K562 (cell line): ENCODE data around the gene ZFAND3. TPM values are rescaled to one million over a fixed set of nuclear protein-coding genes. Genes with fewer than 3 reads are reported as not detected.

Experiments
- ATAC-seq: fragments of 200-7000 bp; cut with Tn5 transposase; 3 replicates; pipeline ENCODE4 v1.9.1; 2020; ENCODE audit warnings: moderate library complexity
- BruUV-seq: library from RNA; stranded (reverse); fragments of 400-500 nt; replicated peaks from 2 replicates; lab custom pipeline; 2021; lab: Mats Ljungman, UMichigan
- CTCF ChIA-PET: fragments of 300-600 bp; formaldehyde crosslinking; extraction: SDS; loops from one replicate; lab custom pipeline; 2021; ENCODE audit warnings: low intra/inter-chr PET ratio; lab: Yijun Ruan, JAX
- POLR2A ChIA-PET: fragments of 300-600, 350-650 bp; sonication (Branson Sonifier 250); formaldehyde crosslinking; extraction: SDS; loops from one replicate; lab custom pipeline; 2021; ENCODE audit warnings: antibody characterized with exemption, inconsistent platforms; lab: Yijun Ruan, JAX
- DNase-seq, 4 experiments: peaks; one replicate each; pipeline versions ENCODE4 v3.0.0 to v3.0.0-alpha.2; 2011 to 2018; ENCODE audit warnings: low spot score in 3 of 4, mixed read lengths in 3 of 4; ENCODE audit errors: extremely low read depth in 1 of 4
- FAIRE-seq: peaks from 2 replicates; lab custom pipeline; 2011; peaks lifted over from hg19 to GRCh38; lab: Jason Lieb, UNC
- H2AFZ ChIP-seq: 2 replicates; pipeline ENCODE4 v1.6.0; 2011; ENCODE audit warnings: low read depth, low read length, control low read depth, inconsistent platforms
- H3K27ac ChIP-seq: fragments of 200-600 bp; 3 replicates; pipeline ENCODE4 v1.8.0; 2011; ENCODE audit warnings: low read depth, mild to moderate bottlenecking, control low read depth, inconsistent platforms, low read length, moderate library complexity, mixed read lengths; ENCODE audit errors: extremely low read depth
- H3K27me3 ChIP-seq, 2 experiments: fragments of 300-600 bp in 1 of 2; 2 replicates in 1 of 2; 3 replicates in 1 of 2; pipeline versions ENCODE4 v1.6.0 to v1.8.0; 2011; ENCODE audit warnings: inconsistent platforms in 2 of 2, low read length in 2 of 2, mild to moderate bottlenecking in 1 of 2, mixed read lengths in 1 of 2, moderate library complexity in 1 of 2; ENCODE audit not compliant: control insufficient read depth in 2 of 2, insufficient read depth in 2 of 2
- H3K36me3 ChIP-seq: fragments of 300-600 bp; 3 replicates; pipeline ENCODE4 v1.8.0; 2011; ENCODE audit warnings: mild to moderate bottlenecking, low read length, inconsistent platforms; ENCODE audit not compliant: control insufficient read depth, insufficient read depth
- H3K4me1 ChIP-seq, 2 experiments: fragments of 200-600 bp in 1 of 2; replicated peaks in 1 of 2; 2 replicates in 1 of 2; 3 replicates in 1 of 2; pipeline versions ENCODE4 v1.5.1 to v1.8.0; 2011; ENCODE audit warnings: inconsistent platforms in 2 of 2, low read length in 2 of 2, mild to moderate bottlenecking in 1 of 2, mixed read lengths in 1 of 2, moderate library complexity in 1 of 2; ENCODE audit not compliant: control insufficient read depth in 2 of 2, insufficient read depth in 2 of 2
- H3K4me2 ChIP-seq: 2 replicates; pipeline ENCODE4 v1.6.1; 2011; ENCODE audit warnings: low read length, control low read depth, inconsistent platforms, mixed read lengths; ENCODE audit not compliant: insufficient read depth
- H3K4me3 ChIP-seq: fragments of 200-600 bp; sonication (generic), shearing (Covaris generic); 2 replicates; pipeline ENCODE4 v1.5.1; 2016; ENCODE audit warnings: control low read depth, inconsistent platforms
- H3K79me2 ChIP-seq: fragments of 200-600 bp; 3 replicates; pipeline ENCODE4 v1.8.0; 2011; ENCODE audit warnings: low read length, inconsistent platforms; ENCODE audit not compliant: control insufficient read depth, insufficient read depth
- H3K9ac ChIP-seq, 2 experiments: 2 replicates each; pipeline versions ENCODE4 v1.6.0 to v1.6.1; 2011; ENCODE audit warnings: low read depth in 2 of 2, low read length in 2 of 2, control low read depth in 1 of 2, inconsistent platforms in 1 of 2, mild to moderate bottlenecking in 1 of 2, mixed read lengths in 1 of 2; ENCODE audit not compliant: insufficient read depth in 1 of 2
- H3K9me1 ChIP-seq: one replicate; pipeline ENCODE4 v1.6.0; 2011; ENCODE audit warnings: inconsistent platforms, mild to moderate bottlenecking, low read length, moderate library complexity; ENCODE audit not compliant: control insufficient read depth, insufficient read depth
- H3K9me3 ChIP-seq: replicated peaks from 2 replicates; pipeline ENCODE4 v1.5.1; 2011; ENCODE audit warnings: low read depth, low read length, inconsistent platforms; ENCODE audit not compliant: control insufficient read depth, insufficient read depth
- H4K20me1 ChIP-seq: replicated peaks from 2 replicates; pipeline ENCODE4 v1.6.1; 2011; ENCODE audit warnings: low read length, inconsistent platforms, mixed read lengths; ENCODE audit not compliant: control insufficient read depth, insufficient read depth
- CC2D1A ChIP-seq: fragments of 450-650 bp; IDR thresholded peaks from 2 replicates; pipeline ENCODE4 v1.6.1; 2017; ENCODE audit warnings: mild to moderate bottlenecking
- COPS2 ChIP-seq: fragments of 450-650 bp; conservative IDR thresholded peaks from 2 replicates; pipeline ENCODE4 v1.6.1; 2016; ENCODE audit warnings: mild to moderate bottlenecking, moderate library complexity
- FOXJ2 ChIP-seq: fragments of 200-800 bp; sonication (Bioruptor generic); IDR thresholded peaks from 2 replicates; pipeline ENCODE4 v1.6.1; 2016; ENCODE audit warnings: missing genetic modification characterization, missing compliant biosample characterization
- HLTF ChIP-seq: fragments of 450-650 bp; IDR thresholded peaks from 2 replicates; pipeline ENCODE4 v1.6.1; 2016
- IFI16 ChIP-seq: fragments of 250-450 bp; sonication (Bioruptor Pico); IDR thresholded peaks from 2 replicates; pipeline ENCODE4 v2.1.2; 2022; ENCODE audit warnings: mild to moderate bottlenecking, inconsistent platforms
- NCOA1 ChIP-seq: fragments of 450-650 bp; IDR thresholded peaks from 2 replicates; pipeline ENCODE4 v1.6.1; 2016; ENCODE audit warnings: low read depth
- RBM25 ChIP-seq: fragments of 200-400 bp; formaldehyde crosslinking; IDR thresholded peaks from 2 replicates; pipeline ENCODE4 v1.6.1; 2018; ENCODE audit warnings: low read length, low read depth, moderate library complexity; ENCODE audit not compliant: severe bottlenecking
- SMARCA4 ChIP-seq: fragments of 450-650 bp; IDR thresholded peaks from 2 replicates; pipeline ENCODE4 v1.6.1; 2016
- SRSF9 ChIP-seq: fragments of 200-400 bp; formaldehyde crosslinking; IDR thresholded peaks from 2 replicates; pipeline ENCODE4 v1.6.1; 2017; ENCODE audit warnings: low read depth, low read length, borderline replicate concordance
- XRCC5 ChIP-seq: fragments of 200-400 bp; formaldehyde crosslinking; IDR thresholded peaks from 2 replicates; pipeline ENCODE4 v1.6.1; 2017; ENCODE audit warnings: low read depth, mild to moderate bottlenecking, low read length
- ZBTB1 ChIP-seq: sonication (generic); formaldehyde crosslinking; IDR thresholded peaks from 2 replicates; pipeline ENCODE4 v1.8.1; 2023; ENCODE audit warnings: missing genetic modification reagents, low read depth, mild to moderate bottlenecking, borderline replicate concordance
- ZNF121 ChIP-seq: sonication (generic); formaldehyde crosslinking; conservative IDR thresholded peaks from 2 replicates; pipeline ENCODE4 v1.8.0; 2022; ENCODE audit warnings: missing genetic modification reagents
- ZNF830 ChIP-seq: fragments of 250-450 bp; sonication (Bioruptor Pico); IDR thresholded peaks from 2 replicates; pipeline ENCODE4 v1.5.0; 2021; ENCODE audit warnings: mild to moderate bottlenecking
- WGBS: fragments of 100-300 bp; shearing (Covaris generic); methylation state at CpG from one replicate; pipeline ENCODE4 v1.1.6; 2016; ENCODE audit warnings: low coverage, mixed read lengths; ENCODE audit not compliant: insufficient coverage; ENCODE audit errors: missing lambda C conversion rate; 5-methylcytosine and 5-hydroxymethylcytosine counted together
- in situ Hi-C: fragments of 300-500 bp; cut with MboI; formaldehyde crosslinking; loops from 4 replicates; pipeline ENCODE4 v1.15.0; 2018; ENCODE audit warnings: inconsistent platforms, mixed read lengths
- intact Hi-C: fragments of 100-400 bp; cut with micrococcal nuclease; formaldehyde crosslinking; loops from 2 replicates; pipeline ENCODE4 v1.14.2; 2022
- polyA plus RNA-seq, 8 experiments: library from polyadenylated mRNA; depleted of rRNA in 4 of 8; stranded (reverse) in 5 of 8; unstranded in 3 of 8; fragments of >200 nt; fragmentation: Nextera tagmentation in 2 of 8; fragmentation: Illumina TruSeq in 1 of 8; extraction: Ambion mirVana in 2 of 8; extraction: Trizol in 1 of 8; gene quantifications; 2 replicates each; pipeline versions ENCODE4 v1.2.1 to v1.2.3, GENCODE V29; 2011 to 2014; ENCODE audit warnings: inconsistent platforms in 1 of 8, missing spikeins in 1 of 8
- total RNA-seq, 7 experiments: library from RNA; depleted of rRNA in 6 of 7; stranded (reverse); fragments of >200 nt in 6 of 7; fragmentation: Illumina TruSeq in 2 of 7; extraction: Trizol in 2 of 7; gene quantifications; 2 replicates each; pipeline versions ENCODE4 v1.2.1 to v1.2.3, GENCODE V29; 2011 to 2021; ENCODE audit warnings: low replicate concordance in 1 of 7
- TF ChIP-seq, protein P1 (sequence below): fragments of 450-650 bp; formaldehyde crosslinking; IDR thresholded peaks from 2 replicates; pipeline ENCODE4 v1.4.0; 2020; ENCODE audit warnings: mild to moderate bottlenecking, mixed read lengths
- TF ChIP-seq, protein P2 (sequence below): sonication (generic); formaldehyde crosslinking; IDR thresholded peaks from 2 replicates; pipeline ENCODE4 v1.8.0; 2022; ENCODE audit warnings: missing genetic modification reagents, mild to moderate bottlenecking, borderline replicate concordance
- TF ChIP-seq, protein P3 (sequence below): fragments of 250-450 bp; sonication (Bioruptor Pico); IDR thresholded peaks from 2 replicates; pipeline ENCODE4 v1.9.0; 2021; ENCODE audit warnings: mild to moderate bottlenecking

The ZFAND3 gene
- total and polyA plus RNA-seq, 9 of the 15 experiments (the other 6 are each of a cell fraction or from before 2014, with no cell fraction given): 0.81 to 26.6 (median 11.8) TPM

DNA sequence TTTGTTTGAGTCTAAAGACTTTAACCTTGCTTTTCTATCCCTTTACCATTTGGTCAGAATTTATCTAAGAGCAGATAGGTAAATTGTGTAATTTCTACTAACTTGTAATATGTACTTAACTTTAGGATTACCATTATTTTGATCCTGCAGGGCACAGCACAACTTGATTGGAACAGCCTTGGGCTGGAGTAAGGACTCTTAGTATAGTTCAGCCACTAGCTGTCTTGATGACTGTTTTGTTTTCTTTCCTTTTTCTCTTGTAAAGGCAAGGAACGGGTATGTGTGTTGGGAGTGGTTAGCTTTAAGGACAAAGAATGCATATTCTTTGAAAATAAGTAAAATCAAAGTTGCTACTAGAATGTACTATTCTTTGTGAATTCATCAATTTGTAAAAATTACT lies 203.2 kb downstream of the ZFAND3 start:
- intact Hi-C loops: loop anchor here (10.0 kb wide), 1 partner anchor 472 kb away; no protein-coding TSS in a partner anchor
- in situ Hi-C loops: no loop called here

DNA sequence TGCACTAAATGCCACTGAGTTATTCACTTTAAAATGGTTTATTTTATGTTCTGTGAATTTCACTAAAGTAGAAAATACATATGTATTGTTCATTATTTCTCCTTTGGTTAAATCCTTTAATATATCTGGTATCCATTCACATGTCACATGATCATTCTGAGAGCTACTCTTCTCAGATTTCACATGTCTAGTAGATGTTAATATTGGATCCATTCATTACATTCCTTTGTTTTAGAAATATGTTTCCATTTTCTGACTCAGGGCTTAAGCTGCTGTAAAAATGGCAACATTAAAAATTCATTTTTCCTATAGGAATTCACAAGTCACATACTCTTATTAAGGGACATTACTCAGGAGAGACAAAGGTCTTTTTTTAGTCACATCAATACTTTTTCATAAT lies 205.4 kb downstream of the ZFAND3 start:
- Histone ChIP-seq H3K9ac (no peak overlapping the region), H3K4me3 (no peak overlapping the region), H3K27me3 (no peaks in the 10 kb centered on the region), H3K4me2 (no peak overlapping the region), H3K27ac (no peak overlapping the region), H4K20me1 (no peaks in the 10 kb centered on the region)
- CTCF ChIA-PET: no interaction called here
- intact Hi-C loops (loop anchor here (10.0 kb wide), 1 partner anchor 470 kb away; no protein-coding TSS in a partner anchor), in situ Hi-C loops (no loop called here)
- DNase-seq: no peak
- POLR2A ChIA-PET: no interaction called here
- no TSS peak for BruUV-seq
- TF ChIP-seq, protein P1, sequence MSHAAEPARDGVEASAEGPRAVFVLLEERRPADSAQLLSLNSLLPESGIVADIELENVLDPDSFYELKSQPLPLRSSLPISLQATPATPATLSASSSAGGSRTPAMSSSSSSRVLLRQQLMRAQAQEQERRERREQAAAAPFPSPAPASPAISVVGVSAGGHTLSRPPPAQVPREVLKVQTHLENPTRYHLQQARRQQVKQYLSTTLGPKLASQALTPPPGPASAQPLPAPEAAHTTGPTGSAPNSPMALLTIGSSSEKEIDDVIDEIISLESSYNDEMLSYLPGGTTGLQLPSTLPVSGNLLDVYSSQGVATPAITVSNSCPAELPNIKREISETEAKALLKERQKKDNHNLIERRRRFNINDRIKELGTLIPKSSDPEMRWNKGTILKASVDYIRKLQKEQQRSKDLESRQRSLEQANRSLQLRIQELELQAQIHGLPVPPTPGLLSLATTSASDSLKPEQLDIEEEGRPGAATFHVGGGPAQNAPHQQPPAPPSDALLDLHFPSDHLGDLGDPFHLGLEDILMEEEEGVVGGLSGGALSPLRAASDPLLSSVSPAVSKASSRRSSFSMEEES: peak; percentile 81
- TF ChIP-seq, protein P2, sequence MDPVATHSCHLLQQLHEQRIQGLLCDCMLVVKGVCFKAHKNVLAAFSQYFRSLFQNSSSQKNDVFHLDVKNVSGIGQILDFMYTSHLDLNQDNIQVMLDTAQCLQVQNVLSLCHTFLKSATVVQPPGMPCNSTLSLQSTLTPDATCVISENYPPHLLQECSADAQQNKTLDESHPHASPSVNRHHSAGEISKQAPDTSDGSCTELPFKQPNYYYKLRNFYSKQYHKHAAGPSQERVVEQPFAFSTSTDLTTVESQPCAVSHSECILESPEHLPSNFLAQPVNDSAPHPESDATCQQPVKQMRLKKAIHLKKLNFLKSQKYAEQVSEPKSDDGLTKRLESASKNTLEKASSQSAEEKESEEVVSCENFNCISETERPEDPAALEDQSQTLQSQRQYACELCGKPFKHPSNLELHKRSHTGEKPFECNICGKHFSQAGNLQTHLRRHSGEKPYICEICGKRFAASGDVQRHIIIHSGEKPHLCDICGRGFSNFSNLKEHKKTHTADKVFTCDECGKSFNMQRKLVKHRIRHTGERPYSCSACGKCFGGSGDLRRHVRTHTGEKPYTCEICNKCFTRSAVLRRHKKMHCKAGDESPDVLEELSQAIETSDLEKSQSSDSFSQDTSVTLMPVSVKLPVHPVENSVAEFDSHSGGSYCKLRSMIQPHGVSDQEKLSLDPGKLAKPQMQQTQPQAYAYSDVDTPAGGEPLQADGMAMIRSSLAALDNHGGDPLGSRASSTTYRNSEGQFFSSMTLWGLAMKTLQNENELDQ (CRISPR knock-in tag): no peak
- TF ChIP-seq, all 486 proteins: peak for 1
- Histone ChIP-seq H3K4me1 (no peaks in the 10 kb centered on the region), H3K9me3 (peaks cover 3% of the 10 kb centered on the region; the same call in 1 of the 2 replicates), H3K9me1 (no peaks in the 10 kb centered on the region), H3K79me2 (no peaks in the 10 kb centered on the region), H2AFZ (no peak overlapping the region), H3K36me3 (no peaks in the 10 kb centered on the region)
- ATAC-seq: no peak
- no peak for FAIRE-seq

More for the DNA sequence above, 203.2 kb downstream of the ZFAND3 start:
- H4K20me1 ChIP-seq: peaks cover 5% of the 10 kb centered on the region; the same call in 1 of the 2 replicates
- no peak overlapping the region for H3K27ac ChIP-seq
- FAIRE-seq: no peak
- no peaks in the 10 kb centered on the region for H3K4me1 ChIP-seq
- H3K9ac ChIP-seq: no peak overlapping the region
- WGBS: 54% methylated on average over 1 of the region's 1 CpG
- H3K79me2 ChIP-seq: 0 out of 3 replicates have a peak, but pooled peaks cover 4% of the 10 kb centered on the region
- POLR2A ChIA-PET: interaction anchor here (1.0 to 2.0 kb wide), 3 partner anchors 12 to 40 kb away, joined by 3 to 6 read pairs (median 3); no protein-coding TSS in a partner anchor
- TF ChIP-seq COPS2: no peak
- no peak for TF ChIP-seq RBM25
- no peak for TF ChIP-seq NCOA1
- no peak for TF ChIP-seq XRCC5
- TF ChIP-seq, protein P3, sequence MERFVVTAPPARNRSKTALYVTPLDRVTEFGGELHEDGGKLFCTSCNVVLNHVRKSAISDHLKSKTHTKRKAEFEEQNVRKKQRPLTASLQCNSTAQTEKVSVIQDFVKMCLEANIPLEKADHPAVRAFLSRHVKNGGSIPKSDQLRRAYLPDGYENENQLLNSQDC (CRISPR knock-in tag): no peak
- TF ChIP-seq SMARCA4: no peak
- no peak for TF ChIP-seq FOXJ2 (tag)
- TF ChIP-seq ZNF830 (CRISPR knock-in tag): no peak
- no peak for TF ChIP-seq ZNF121 (CRISPR knock-in tag)
- no peak for TF ChIP-seq IFI16 (CRISPR knock-in tag)
- no peak for TF ChIP-seq SRSF9
- no peak for TF ChIP-seq CC2D1A
- TF ChIP-seq ZBTB1: no peak
- TF ChIP-seq HLTF: no peak
- BruUV-seq: no TSS peak
- H3K4me3 ChIP-seq: no peak overlapping the region
- no peak overlapping the region for H2AFZ ChIP-seq
- CTCF ChIA-PET: no interaction called here
- H3K9me1 ChIP-seq: no peaks in the 10 kb centered on the region
- H3K36me3 ChIP-seq: no peaks in the 10 kb centered on the region
- no peak overlapping the region for H3K4me2 ChIP-seq
- peaks cover 3% of the 10 kb centered on the region; the same call in 1 of the 2 replicates for H3K9me3 ChIP-seq
- no peak for ATAC-seq
- DNase-seq: no peak
- no peaks in the 10 kb centered on the region for H3K27me3 ChIP-seq
